Ovary (tissue), 3 donors: ENCODE results near the gene ANKH.

Source experiments
- EP300 ChIP-seq: sonication (generic); formaldehyde crosslinking; IDR thresholded peaks from one replicate; pipeline ENCODE4 v1.6.1; 2017; ENCODE audit warnings: antibody characterized with exemption
- TF ChIP-seq, protein P1 (sequence below), 3 donors: fragments of 450-650 bp in 2 of 3; fragments of 200-600 bp in 1 of 3; IDR thresholded peaks; one replicate each; pipeline versions ENCODE4 v1.5.1 to v1.8.0; 2016 to 2022; ENCODE audit warnings: antibody characterized with exemption in 3 of 3, mild to moderate bottlenecking in 1 of 3
- donor health status: DM: no; HTN: no; CAD: no.

DNA sequence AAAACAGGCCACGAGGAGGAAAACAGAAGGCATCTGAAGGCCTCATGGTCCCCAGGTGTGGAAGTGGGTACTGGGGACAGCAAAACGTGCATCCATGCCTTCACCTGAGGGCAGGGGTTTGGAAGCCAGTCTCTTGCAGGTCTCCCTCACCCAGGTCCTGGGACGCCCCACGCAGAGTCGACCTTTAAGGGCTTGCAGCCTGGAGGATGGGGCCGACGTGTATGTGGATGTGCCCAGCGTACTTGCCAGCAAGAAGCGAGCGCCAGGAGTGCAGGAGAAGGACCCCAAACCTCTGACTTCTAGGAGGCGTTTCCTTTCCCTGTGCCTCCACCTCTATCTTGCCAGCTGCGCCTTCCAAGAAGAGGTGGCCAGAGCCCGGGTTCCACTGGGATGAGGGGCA lies 141.1 kb downstream of the ANKH start:
- TF ChIP-seq, protein P1, sequence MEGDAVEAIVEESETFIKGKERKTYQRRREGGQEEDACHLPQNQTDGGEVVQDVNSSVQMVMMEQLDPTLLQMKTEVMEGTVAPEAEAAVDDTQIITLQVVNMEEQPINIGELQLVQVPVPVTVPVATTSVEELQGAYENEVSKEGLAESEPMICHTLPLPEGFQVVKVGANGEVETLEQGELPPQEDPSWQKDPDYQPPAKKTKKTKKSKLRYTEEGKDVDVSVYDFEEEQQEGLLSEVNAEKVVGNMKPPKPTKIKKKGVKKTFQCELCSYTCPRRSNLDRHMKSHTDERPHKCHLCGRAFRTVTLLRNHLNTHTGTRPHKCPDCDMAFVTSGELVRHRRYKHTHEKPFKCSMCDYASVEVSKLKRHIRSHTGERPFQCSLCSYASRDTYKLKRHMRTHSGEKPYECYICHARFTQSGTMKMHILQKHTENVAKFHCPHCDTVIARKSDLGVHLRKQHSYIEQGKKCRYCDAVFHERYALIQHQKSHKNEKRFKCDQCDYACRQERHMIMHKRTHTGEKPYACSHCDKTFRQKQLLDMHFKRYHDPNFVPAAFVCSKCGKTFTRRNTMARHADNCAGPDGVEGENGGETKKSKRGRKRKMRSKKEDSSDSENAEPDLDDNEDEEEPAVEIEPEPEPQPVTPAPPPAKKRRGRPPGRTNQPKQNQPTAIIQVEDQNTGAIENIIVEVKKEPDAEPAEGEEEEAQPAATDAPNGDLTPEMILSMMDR (IDR thresholded peaks at IDR 0.05): no peak
- TF ChIP-seq EP300: no peak
